Heart left ventricle (tissue), 13 donors: ENCODE measurements around the gene DHPS.

Experiments used
- CTCF ChIP-seq, 12 donors: fragments of 200-600 bp; sonication (generic) in 4 of 12; IDR thresholded peaks; one replicate each; pipeline versions ENCODE4 v1.5.0 to v1.8.0; 2018 to 2022; ENCODE audit warnings: antibody characterized with exemption in 12 of 12, mild to moderate bottlenecking in 5 of 12
- POLR2A ChIP-seq, 2 donors: fragments of 450-650 bp; IDR thresholded peaks; one replicate each; pipeline ENCODE4 v1.6.1; 2017; ENCODE audit warnings: antibody characterized with exemption in 2 of 2, mild to moderate bottlenecking in 2 of 2, moderate library complexity in 2 of 2
- donor health status: ischemic (EF 13 %, LVEDD 7.1; RV severe dilation, severe dysfunction).
- donor health status: DM: no; HTN: yes; CAD: no.
- donor health status: DM: no; HTN: no; CAD: no.
- donor health status: ischemic (EF 25% LVEDD 6.9; RV normal size, moderate dysfunction).
- donor health status: ischemic (EF 25% LVEDD 5.7; RV mildly dilated, moderate dysfunction).
- donor health status: ischemic (EF 35%, LVEDD 5.7; RV mildly dilated, moderate dysfunction).
- donor health status: nonischemic (EF 11% LVEDD 7.7; RV severe dilation, severe dysfunction).
- donor health status: DM: yes; HTN: yes; CAD: no.
- donor health status: PGD.
- donor health status: ischemic (EF 29% LVEDD 5.4; RV normal size, mild dysfunction).
- donor health status: nonischemic (EF 23%, LVEDD 6.1; RV moderate dilation, normal function).

- TF ChIP-seq POLR2A (IDR thresholded peaks at IDR 0.05) (no peak), CTCF (IDR thresholded peaks at IDR 0.05) (no peak)
Observed at GRCh38 chr19:12672744-12673143, 8.9 kb downstream of the DHPS start.
